ENCODE measurements around the gene LOXHD1.

Gene LOXHD1

DNA sequence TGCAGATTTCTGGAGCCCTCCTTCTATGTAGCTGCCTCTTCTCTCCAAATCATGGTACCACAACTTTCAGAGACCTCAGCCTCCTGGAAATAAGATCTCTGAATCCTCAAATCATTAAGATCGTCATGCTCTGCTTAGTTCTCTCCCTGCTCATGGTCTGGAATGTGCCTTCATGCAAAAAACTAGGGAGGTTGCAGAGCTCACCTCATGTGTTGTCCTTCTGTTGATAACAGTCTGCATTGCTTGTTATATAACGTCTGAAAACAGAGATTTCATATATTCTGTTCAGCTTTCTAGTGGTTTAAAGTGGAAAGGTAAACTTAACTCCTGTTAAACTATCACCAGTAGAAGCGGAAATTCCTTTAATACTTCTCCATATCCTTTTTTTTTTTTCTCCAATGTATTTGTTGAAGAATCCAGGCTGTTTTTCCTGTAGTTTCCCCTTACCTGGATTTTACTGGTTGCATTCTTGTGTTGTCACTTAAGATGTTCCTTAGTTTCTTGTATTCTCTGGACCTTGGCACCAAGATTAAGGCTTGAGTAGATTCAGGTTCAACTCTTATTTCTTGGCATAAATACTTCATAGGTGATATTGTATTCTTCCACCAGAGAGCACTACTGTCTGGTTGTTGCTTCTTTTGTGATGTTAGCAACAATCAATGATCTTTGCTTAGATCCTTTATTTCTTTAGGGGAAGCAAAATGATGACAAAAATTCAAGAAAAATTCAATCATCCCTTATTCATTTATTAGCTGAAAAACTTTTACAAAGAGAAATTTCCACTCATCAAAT lies 211.3 kb downstream of the LOXHD1 start:
- no peak for DNase-seq (ENCODE audit: low spot score)

DNA sequence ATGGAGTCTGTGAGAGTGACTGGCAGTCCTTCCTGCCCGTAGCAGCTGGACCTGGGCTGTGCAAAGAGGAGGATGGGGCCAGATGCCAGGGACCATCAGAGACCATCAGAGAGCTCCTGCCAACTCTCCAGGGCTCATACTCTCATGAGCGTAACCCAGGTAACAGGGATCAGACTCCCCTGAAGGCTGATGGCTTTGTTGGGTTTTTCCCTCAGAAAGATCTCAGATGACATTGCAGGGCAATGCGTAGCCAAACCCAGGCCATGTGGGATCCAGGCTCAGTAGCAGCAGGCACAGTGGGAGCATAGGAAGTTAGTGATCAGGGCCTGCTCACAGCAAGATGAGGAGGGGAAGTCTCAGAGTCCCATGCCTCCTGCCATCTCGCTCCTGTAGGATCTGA lies 218.0 kb downstream of the LOXHD1 start:
- DNase-seq (ENCODE audit: low spot score) = no peak

DNA sequence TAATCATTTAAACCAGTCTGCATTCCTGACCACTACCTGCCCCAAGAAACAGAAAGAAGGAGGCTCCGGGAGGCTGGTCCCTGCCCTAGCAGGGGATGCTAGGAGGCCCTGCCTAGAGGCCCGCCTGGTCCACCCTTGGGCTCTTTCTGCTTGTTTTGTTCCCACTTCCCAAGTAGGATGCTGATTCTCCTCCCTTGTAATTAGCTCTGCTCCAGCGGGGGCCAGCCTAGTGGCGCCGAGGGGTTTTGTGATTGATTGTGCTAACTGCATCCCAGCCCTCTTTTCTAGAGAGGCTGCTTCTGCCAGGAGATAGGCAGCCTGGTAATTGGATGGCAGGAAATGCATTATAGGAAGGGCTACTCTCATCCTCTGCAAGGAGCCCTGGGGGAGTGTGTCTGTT lies 220.0 kb downstream of the LOXHD1 start:
- DNase-seq (ENCODE audit: low spot score) = no peak

DNA sequence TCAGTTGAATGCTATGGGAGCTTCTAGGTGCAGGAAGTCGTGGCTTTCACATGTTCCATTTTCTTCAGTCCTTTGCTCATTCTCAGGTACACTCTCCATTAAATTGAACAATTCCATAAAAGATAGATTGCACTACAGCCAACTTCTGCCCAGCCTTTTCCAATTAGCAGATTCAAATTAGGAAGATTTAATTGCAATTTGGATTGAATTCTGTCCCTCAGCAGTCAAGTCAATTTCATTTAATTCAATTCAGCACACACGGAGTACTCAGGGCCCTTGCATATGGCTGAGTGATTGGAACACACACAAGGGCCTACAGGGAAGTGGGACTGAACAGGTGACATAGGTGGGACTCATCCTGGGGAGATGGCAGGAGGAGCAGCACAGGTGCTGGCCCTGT lies 220.4 kb downstream of the LOXHD1 start:
- no peak for DNase-seq (ENCODE audit: low spot score)

DNA sequence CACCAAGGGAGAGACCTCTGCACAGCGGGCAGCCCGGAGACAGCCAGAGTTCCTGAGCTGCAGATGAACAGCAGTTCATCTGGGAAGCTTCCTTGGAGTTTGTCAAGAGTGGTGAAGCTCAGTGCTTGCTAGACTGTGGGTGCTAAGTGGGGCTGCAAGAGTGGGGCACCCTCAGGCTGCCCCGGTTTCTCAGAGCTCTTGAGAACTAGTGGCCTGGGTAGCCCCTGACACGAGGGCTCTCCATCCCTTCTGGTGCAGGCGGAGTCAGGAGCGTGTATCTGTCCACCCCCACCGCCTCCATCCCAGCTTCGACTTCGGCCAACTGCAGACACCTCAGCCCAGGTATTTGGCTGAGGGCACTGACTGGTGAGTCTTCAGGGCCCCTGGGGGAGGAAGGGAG lies 222.0 kb downstream of the LOXHD1 start:
- DNase-seq (ENCODE audit: low spot score) = no peak

DNA sequence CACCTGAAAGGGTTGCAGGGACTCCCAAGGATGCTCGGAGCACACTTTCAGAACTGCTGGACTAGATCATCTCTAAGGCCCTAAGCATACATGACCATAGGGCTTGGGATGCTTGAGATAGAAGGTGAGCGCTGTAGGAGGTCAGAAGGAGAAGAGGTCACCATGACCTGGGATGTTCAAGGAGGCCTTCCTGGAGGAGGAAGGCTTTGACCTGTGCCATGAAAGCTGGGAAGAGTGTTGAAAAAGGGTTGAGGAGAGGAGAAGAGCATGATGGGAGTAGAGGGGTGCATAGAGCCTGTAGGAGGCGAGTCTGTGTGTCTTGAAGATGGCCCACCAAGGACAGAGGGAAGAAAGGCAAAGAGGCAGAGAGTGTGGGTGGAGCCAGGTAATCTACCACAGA lies 222.4 kb downstream of the LOXHD1 start:
- no peak for DNase-seq (ENCODE audit: low spot score)

DNA sequence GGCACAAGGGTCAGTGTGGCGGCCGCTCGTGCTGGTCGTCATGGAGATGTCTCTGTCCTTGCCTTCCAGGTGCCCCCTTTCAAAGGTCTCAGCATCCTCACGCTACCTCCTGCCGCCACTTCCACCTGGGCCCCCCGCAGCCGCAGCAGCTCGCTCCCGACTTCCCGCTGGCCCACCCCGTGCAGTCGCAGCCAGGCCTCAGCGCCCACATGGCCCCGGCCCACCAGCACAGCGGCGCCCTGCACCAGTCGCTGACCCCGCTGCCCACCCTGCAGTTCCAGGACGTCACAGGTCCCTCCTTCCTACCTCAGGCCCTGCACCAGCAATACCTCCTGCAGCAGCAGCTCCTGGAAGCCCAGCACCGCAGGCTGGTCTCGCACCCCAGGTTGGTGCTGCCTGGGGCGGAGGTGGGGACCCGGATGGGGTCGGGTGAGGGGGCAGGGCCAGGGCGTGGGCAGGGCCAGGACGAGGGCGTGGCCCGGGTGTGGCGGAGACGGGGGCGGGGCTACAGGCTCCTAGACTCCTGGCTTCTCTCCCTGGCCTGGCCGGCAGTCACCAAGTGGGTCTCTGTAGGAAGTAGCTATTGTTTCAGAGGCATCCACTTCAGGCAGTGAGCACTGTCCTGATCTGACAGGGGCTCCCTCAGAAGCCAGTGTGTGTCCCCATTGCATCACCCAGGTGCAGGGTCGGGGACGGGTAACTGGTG lies 223.7 kb downstream of the LOXHD1 start:
- no peak for DNase-seq (ENCODE audit: low spot score)

DNA sequence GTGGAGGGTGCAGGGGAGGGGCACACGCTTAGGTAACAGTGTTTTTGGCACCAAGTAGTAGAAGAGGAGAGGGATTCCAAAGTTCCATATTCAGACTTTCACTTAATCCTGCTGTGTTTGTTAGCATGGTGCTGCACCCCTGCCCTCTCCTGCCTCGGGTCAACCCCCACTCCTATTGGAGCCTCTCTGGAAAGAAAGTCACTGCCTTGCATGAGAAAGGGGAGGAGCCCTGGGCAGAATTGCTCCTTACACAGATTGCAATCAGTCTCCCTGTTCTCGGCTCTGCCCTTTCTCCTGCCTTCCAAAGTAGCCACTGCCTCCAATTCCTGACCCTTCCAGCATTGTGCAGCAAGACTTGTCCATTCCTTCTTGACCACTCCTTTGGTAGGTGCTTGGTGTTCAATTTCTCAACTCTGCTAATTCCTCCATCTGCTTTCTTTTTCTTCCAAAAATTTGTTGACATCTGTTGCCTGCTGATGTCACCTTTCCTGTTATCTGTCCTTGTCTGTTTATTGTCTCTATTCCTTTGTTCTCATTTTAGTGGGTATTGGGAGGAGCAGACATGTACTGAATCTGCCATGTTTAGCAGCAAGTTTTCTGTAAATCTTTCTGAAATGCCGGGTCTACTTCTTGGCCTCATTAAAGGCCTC lies 225.4 kb downstream of the LOXHD1 start:
- no peak for DNase-seq (ENCODE audit: low spot score)

DNA sequence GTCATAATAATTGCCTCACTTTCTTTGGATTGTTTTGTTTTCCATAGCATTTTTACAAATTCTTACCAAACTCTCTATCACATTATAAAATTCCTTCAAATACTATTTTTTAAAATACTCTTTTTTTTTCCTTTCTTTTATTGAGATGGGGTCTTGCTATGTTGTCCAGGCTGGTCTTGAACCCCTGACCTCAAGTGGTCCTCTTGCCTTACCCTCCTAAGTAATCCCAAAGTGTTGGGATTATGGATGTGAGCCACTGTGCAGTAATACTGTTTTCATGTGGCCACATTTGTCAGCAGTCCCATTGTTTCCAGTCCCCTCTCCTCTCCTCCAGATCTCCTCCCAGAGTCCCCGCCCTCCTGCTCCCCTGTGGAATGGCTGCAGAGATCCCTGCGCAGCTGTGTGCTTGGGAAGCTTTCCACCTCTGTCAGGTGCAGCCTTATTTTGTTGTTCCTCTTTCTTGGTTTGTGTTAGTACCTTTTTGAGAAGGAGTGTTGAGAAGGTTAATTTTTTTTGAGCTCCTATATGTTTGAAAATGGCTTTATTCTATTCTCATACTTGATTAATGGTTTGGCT lies 227.3 kb downstream of the LOXHD1 start:
- no peak for DNase-seq (ENCODE audit: low spot score)

DNA sequence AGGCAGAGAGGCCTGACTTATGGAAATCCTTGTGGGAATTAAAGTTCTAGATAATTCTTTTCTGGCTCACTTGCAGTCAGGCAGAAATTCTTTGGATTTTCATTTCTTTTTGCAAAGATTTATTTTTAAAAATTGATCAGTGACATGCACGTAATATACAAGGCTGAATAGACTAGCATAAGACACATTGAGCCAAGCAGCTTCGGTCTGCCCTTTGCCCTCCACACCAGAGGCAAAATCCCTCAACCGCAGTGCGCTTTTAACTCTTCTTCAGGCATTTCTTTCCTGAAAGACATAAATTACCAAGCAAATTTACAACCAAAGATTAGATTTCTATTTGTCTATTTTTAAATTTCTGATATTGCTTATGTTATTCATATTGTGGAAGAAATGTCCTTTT lies 227.9 kb downstream of the LOXHD1 start:
- no peak for DNase-seq (ENCODE audit: low spot score)

DNA sequence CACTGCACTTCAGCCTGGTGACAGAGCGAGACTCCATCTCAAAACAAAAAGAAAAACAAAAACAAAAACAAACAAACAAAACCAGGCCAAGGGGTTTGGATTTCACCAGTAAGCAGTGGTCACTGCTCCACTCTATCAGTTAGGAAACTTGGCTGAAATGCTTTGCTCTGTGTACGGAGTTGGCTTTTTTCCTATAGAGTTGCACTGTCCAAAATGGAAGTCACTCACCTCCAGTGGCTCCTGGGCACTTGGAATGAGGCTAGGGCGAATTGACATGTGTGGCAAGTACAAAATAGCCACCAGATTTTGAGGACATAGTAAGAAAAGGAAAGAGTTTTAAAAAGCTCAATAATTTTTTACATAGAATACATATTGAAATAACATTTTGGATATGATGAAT lies 228.7 kb downstream of the LOXHD1 start:
- DNase-seq (ENCODE audit: low spot score) = no peak

DNA sequence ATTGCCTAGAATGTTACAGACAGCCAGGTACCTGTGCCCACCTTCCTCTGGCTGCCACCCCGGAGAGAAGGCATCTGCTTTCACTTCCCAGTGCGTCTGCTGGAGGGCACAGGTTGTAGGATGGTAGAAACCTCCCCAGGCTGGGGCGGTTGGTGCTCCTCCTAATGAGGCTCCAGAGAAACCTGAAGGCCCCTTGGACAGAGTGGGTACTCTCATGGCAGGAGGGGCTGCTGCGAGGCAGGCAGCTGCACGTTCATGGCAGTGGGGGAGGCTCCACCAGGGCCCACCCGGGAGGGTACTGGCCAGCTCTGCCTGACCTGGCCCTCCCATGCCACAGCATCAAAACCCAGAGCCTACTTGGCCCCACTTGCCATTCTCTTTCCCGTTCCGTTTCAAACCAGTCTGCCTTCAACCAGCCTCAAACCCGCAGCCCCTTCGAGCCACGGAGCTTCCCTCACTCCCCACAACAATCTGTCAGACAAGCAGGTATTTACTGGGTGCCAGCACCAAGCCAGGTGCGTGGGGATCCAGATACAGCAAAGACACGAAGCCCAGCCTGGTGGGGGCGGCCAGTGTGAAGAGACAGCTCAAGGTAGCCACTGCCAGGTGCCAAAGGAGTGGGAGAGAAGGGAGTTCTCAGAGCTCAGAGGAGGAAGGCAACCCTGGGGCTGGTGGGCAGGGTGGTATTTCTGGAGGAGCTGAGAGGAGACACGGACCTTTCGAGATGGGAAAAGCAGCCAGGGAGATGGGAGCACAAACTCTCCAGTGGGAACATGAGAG lies 229.6 kb downstream of the LOXHD1 start:
- DNase-seq (ENCODE audit: low spot score) = no peak
